ENCODE data around the gene MYL6B. TPM values are rescaled to one million over a fixed set of nuclear protein-coding genes. Genes with fewer than 3 reads are reported as not detected.

Gene MYL6B
- total and polyA plus RNA-seq, 2 experiments from 2014 or later: 96.9 to 164 TPM

GRCh38 chr12:56110571-56110970, 41.8 kb upstream of the MYL6B start (continued):
- TF ChIP-seq, protein P1, sequence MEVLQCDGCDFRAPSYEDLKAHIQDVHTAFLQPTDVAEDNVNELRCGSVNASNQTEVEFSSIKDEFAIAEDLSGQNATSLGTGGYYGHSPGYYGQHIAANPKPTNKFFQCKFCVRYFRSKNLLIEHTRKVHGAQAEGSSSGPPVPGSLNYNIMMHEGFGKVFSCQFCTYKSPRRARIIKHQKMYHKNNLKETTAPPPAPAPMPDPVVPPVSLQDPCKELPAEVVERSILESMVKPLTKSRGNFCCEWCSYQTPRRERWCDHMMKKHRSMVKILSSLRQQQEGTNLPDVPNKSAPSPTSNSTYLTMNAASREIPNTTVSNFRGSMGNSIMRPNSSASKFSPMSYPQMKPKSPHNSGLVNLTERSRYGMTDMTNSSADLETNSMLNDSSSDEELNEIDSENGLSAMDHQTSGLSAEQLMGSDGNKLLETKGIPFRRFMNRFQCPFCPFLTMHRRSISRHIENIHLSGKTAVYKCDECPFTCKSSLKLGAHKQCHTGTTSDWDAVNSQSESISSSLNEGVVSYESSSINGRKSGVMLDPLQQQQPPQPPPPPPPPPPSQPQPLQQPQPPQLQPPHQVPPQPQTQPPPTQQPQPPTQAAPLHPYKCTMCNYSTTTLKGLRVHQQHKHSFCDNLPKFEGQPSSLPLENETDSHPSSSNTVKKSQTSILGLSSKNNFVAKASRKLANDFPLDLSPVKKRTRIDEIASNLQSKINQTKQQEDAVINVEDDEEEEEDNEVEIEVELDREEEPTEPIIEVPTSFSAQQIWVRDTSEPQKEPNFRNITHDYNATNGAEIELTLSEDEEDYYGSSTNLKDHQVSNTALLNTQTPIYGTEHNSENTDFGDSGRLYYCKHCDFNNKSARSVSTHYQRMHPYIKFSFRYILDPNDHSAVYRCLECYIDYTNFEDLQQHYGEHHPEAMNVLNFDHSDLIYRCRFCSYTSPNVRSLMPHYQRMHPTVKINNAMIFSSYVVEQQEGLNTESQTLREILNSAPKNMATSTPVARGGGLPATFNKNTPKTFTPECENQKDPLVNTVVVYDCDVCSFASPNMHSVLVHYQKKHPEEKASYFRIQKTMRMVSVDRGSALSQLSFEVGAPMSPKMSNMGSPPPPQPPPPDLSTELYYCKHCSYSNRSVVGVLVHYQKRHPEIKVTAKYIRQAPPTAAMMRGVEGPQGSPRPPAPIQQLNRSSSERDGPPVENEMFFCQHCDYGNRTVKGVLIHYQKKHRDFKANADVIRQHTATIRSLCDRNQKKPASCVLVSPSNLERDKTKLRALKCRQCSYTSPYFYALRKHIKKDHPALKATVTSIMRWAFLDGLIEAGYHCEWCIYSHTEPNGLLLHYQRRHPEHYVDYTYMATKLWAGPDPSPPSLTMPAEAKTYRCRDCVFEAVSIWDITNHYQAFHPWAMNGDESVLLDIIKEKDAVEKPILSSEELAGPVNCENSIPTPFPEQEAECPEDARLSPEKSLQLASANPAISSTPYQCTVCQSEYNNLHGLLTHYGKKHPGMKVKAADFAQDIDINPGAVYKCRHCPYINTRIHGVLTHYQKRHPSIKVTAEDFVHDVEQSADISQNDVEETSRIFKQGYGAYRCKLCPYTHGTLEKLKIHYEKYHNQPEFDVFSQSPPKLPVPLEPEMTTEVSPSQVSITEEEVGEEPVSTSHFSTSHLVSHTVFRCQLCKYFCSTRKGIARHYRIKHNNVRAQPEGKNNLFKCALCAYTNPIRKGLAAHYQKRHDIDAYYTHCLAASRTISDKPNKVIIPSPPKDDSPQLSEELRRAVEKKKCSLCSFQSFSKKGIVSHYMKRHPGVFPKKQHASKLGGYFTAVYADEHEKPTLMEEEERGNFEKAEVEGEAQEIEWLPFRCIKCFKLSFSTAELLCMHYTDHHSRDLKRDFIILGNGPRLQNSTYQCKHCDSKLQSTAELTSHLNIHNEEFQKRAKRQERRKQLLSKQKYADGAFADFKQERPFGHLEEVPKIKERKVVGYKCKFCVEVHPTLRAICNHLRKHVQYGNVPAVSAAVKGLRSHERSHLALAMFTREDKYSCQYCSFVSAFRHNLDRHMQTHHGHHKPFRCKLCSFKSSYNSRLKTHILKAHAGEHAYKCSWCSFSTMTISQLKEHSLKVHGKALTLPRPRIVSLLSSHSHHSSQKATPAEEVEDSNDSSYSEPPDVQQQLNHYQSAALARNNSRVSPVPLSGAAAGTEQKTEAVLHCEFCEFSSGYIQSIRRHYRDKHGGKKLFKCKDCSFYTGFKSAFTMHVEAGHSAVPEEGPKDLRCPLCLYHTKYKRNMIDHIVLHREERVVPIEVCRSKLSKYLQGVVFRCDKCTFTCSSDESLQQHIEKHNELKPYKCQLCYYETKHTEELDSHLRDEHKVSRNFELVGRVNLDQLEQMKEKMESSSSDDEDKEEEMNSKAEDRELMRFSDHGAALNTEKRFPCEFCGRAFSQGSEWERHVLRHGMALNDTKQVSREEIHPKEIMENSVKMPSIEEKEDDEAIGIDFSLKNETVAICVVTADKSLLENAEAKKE (CRISPR knock-in tag; IDR thresholded peaks at IDR 0.05): no peak
- TF ChIP-seq CTCF (conservative IDR thresholded peaks at IDR 0.05; ENCODE audit: low read depth in 2 of 2) (no peak), REST (IDR thresholded peaks at IDR 0.05; ENCODE audit: unreplicated experiment) (no peak), EZH2 (IDR thresholded peaks at IDR 0.05; ENCODE audit: low read depth, unreplicated experiment) (no peak), EZH2phosphoT487 (IDR thresholded peaks at IDR 0.05; ENCODE audit: unreplicated experiment) (no peak)

Data from GM23338 (cell line).